Raji (cell line): Measurements from ENCODE around the gene KLHDC2.

Experiments used
- POLR2A ChIP-seq: IDR thresholded peaks from 2 replicates; pipeline ENCODE4 v1.6.1; 2011; ENCODE audit warnings: low read depth, low read length, control low read depth; ENCODE audit not compliant: insufficient read depth

The KLHDC2 gene

DNA sequence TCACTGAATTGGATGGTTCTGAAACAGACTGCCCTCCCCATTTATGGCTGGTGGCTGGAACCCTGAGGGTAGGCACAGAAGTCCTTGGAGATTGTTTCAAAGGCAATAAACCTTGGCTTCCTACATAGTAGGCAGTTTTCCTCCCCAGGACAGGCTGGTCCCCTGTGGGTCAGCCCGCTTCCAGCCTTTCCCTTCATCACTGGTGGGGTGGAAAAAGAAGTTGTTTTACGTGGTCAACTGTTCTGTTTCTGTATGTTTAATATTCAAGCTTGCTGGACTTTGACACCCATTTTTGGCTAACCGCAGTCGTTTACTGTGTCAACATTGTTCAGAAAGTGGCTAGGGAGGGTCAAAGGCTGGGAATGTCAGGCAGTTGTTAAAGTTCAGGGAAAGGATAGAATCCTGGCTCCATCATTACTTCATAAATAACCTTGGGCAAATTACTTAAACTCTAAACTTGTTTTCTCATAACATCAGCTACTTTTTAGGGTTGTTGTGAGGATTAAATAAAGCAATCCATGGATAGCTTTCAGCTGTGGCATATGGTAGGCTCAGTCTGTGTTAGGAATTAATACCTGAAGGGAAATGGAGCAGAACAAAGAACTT, 2.4 kb downstream of the KLHDC2 start:
- TF ChIP-seq POLR2A: no peak

DNA sequence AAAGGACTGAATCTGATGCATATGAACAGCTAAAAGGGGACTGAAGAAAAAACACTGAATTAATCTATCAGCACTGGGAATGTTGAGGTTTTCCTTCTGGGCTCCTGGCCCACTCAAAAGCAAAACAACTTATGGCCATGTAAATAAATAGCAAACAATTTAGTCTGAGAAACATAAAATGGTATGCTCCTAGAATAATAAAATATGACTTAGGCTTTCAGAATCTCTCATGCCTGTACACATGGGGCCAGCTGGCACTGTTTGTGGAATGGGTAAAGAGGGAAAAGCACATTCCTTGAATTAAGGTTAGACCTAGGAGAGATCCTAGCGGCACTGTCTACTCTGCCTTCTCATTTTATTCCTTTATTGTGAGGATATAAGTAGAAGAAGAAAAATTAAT, 6.2 kb downstream of the KLHDC2 start:
- TF ChIP-seq POLR2A: no peak

DNA sequence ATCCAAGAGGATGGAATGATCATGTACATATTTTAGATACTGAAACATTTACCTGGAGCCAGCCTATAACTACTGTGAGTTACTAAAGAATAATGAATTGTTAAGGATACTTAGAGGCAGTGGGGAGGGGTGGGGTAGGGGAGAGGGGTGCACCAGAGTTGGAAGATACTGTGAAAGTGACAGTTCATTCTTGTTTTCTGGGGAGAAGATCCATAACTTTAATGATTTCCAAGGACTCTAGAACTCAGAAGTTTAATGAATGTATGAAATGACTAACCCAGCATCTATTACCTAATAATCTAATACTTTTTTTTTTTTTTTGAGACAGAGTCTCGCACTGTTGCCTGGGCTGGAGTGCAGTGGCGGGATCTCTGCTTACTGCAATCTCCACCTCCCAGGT, 10.5 kb downstream of the KLHDC2 start:
- no peak for TF ChIP-seq POLR2A

- no peak for TF ChIP-seq POLR2A
Measured at GRCh38 chr14:49783394-49784014, 15.6 kb downstream of the KLHDC2 start.

GRCh38 chr14:49786315-49786714, 18.4 kb downstream of the KLHDC2 start:
- no peak for TF ChIP-seq POLR2A

GRCh38 chr14:49792618-49793017, 24.7 kb downstream of the KLHDC2 start:
- no peak for TF ChIP-seq POLR2A

DNA sequence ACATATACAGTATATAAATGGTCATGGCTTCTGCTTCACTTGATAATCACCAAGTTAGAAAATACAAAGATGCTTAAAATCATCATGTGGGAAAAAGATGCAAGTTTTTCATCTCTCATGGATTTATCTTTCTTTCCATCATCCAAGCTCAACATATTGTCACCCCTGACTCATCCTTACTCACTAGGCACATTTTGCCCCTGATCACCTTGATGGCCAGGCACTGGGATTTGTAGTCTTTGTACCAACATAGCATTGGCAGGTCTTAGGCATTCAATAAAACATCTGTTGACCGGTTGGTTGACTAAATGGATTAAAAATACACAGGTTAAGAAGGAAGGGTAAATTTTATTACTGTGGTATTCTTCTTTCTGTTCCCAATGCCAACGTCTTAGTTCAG, 28.1 kb downstream of the KLHDC2 start:
- TF ChIP-seq POLR2A: no peak

DNA sequence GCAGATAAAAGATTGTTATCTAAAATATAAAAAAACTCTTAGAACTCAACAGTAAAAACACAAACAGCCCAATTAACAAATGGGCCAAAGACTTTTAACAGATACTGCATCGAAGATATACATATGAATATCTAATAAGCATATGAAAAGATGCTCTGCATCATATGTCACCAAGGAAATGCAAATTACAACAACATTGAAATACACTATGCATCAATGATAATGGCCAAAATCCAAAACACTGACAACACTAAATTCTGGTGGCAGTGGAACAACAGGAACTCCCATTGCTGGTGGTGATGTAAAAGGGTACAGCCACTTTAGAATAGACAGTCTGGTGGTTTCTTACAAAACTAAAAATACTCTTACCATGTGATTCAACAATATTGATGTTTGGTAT, 40.8 kb downstream of the KLHDC2 start:
- no peak for TF ChIP-seq POLR2A

- no peak for TF ChIP-seq POLR2A
Measured at GRCh38 chr14:49816844-49817243, 48.9 kb downstream of the KLHDC2 start.

DNA sequence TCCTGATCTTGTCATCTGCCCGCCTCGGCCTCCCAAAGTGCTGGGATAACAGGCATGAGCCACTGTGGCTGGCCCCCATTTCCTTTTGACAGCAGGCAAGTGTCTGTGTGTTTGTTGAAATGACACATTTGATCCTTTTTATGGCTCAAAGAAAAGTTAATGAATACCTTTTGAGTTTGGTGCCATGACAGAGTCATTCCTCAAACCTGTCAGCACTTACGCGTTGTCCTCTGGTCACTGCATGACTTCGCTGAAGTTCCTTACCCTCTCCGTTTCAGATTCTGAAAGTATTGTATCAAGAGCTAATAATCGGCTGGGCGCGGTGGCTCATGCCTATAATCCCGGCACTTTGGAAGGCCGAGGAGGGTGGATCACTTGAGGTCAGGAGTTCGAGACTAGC, 52.2 kb downstream of the KLHDC2 start:
- TF ChIP-seq POLR2A: no peak

DNA sequence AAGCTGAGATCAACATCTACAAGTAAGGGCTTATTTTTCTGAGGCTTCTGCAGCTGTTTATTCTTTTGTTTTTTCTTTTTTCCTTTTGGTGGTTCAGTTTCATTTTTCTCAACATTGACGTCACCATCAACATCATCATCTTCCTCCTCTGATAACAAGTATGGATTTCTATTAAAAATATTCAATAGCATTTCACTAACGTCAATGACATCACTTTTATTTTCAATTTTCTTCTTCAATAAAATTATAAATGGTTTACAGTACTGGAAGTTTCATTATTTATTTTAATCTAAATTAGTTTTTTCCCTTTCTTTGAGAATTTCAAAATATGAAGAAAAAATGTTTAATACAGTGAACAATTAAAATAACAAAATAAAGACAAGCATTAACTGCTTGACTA, 60.7 kb downstream of the KLHDC2 start:
- TF ChIP-seq POLR2A: no peak
